K562 (cell line): ENCODE measurements around the gene MFAP2. TPM values are rescaled to one million over a fixed set of nuclear protein-coding genes. Genes with fewer than 3 reads are reported as not detected.

Experiments used
- CEBPB ChIP-seq: fragments of 450-650 bp; IDR thresholded peaks from 2 replicates; pipeline ENCODE4 v1.6.1; 2016; ENCODE audit warnings: missing genetic modification characterization, missing compliant biosample characterization
- EGR1 ChIP-seq: fragments of 450-650 bp; conservative IDR thresholded peaks from 2 replicates; pipeline ENCODE4 v1.6.1; 2017; ENCODE audit warnings: mild to moderate bottlenecking
- EP300 ChIP-seq: IDR thresholded peaks from 2 replicates; pipeline ENCODE4 v1.6.1; 2012; ENCODE audit warnings: low read length, improper control_type of control experiment
- FIP1L1 ChIP-seq: fragments of 200-400 bp; formaldehyde crosslinking; IDR thresholded peaks from 2 replicates; pipeline ENCODE4 v1.6.1; 2018; ENCODE audit warnings: mild to moderate bottlenecking, low read depth, low read length; ENCODE audit not compliant: poor library complexity, severe bottlenecking
- FOXA3 ChIP-seq, 2 experiments: fragments of 450-650 bp in 1 of 2; sonication (generic) in 1 of 2; formaldehyde crosslinking; IDR thresholded peaks in 1 of 2; conservative IDR thresholded peaks in 1 of 2; 2 replicates each; pipeline versions ENCODE4 v1.4.0 to v1.8.0; 2020 to 2022; ENCODE audit warnings: mild to moderate bottlenecking in 2 of 2, missing genetic modification reagents in 1 of 2
- HDAC2 ChIP-seq: fragments of 450-650 bp; IDR thresholded peaks from 2 replicates; pipeline ENCODE4 v1.6.1; 2016; ENCODE audit warnings: mild to moderate bottlenecking
- KLF1 ChIP-seq: fragments of 450-650 bp; IDR thresholded peaks from 2 replicates; pipeline ENCODE4 v1.6.1; 2016; ENCODE audit warnings: missing genetic modification characterization, missing compliant biosample characterization
- RB1 ChIP-seq: fragments of 450-650 bp; IDR thresholded peaks from 2 replicates; pipeline ENCODE4 v1.6.1; 2017; ENCODE audit warnings: low read depth, mild to moderate bottlenecking
- RBFOX2 ChIP-seq: fragments of 200-400 bp; formaldehyde crosslinking; IDR thresholded peaks from 2 replicates; pipeline ENCODE4 v1.6.1; 2017; ENCODE audit warnings: low read depth, mild to moderate bottlenecking, low read length, moderate library complexity
- RBM25 ChIP-seq: fragments of 200-400 bp; formaldehyde crosslinking; IDR thresholded peaks from 2 replicates; pipeline ENCODE4 v1.6.1; 2018; ENCODE audit warnings: low read length, low read depth, moderate library complexity; ENCODE audit not compliant: severe bottlenecking
- ZNF184 ChIP-seq: sonication (generic); formaldehyde crosslinking; IDR thresholded peaks from 2 replicates; pipeline ENCODE4 v1.5.0; 2020; ENCODE audit warnings: missing genetic modification reagents
- ZNF384 ChIP-seq: IDR thresholded peaks from 2 replicates; pipeline ENCODE4 v1.6.1; 2012; ENCODE audit warnings: low read depth, low read length, improper control_type of control experiment
- ZNF41 ChIP-seq: fragments of 250-450 bp; sonication (Bioruptor Pico); conservative IDR thresholded peaks from 2 replicates; pipeline ENCODE4 v1.4.0; 2020; ENCODE audit warnings: mild to moderate bottlenecking
- polyA plus RNA-seq, 8 experiments: library from polyadenylated mRNA; depleted of rRNA in 4 of 8; stranded (reverse) in 5 of 8; unstranded in 3 of 8; fragments of >200 nt; fragmentation: Nextera tagmentation in 2 of 8; fragmentation: Illumina TruSeq in 1 of 8; extraction: Ambion mirVana in 2 of 8; extraction: Trizol in 1 of 8; gene quantifications; 2 replicates each; pipeline versions ENCODE4 v1.2.1 to v1.2.3, GENCODE V29; 2011 to 2014; ENCODE audit warnings: inconsistent platforms in 1 of 8, missing spikeins in 1 of 8
- total RNA-seq, 7 experiments: library from RNA; depleted of rRNA in 6 of 7; stranded (reverse); fragments of >200 nt in 6 of 7; fragmentation: Illumina TruSeq in 2 of 7; extraction: Trizol in 2 of 7; gene quantifications; 2 replicates each; pipeline versions ENCODE4 v1.2.1 to v1.2.3, GENCODE V29; 2011 to 2021; ENCODE audit warnings: low replicate concordance in 1 of 7
- TF ChIP-seq, protein P1 (sequence below): fragments of 450-650 bp; IDR thresholded peaks from 2 replicates; pipeline ENCODE4 v1.6.1; 2014; ENCODE audit warnings: low read depth, mild to moderate bottlenecking, moderate library complexity, borderline replicate concordance
- TF ChIP-seq, protein P2 (sequence below), 2 experiments: IDR thresholded peaks; 2 replicates each; pipeline ENCODE4 v1.6.1; 2011; ENCODE audit warnings: borderline replicate concordance in 1 of 2, control low read depth in 1 of 2, low read depth in 1 of 2, low read length in 1 of 2, mild to moderate bottlenecking in 1 of 2, mixed read lengths in 1 of 2, moderate library complexity in 1 of 2; ENCODE audit not compliant: insufficient read depth in 1 of 2, insufficient read length in 1 of 2, poor library complexity in 1 of 2, severe bottlenecking in 1 of 2; ENCODE audit errors: extremely low read depth in 1 of 2
- TF ChIP-seq, protein P3 (sequence below): sonication (generic); formaldehyde crosslinking; IDR thresholded peaks from 2 replicates; pipeline ENCODE4 v1.5.0; 2020; ENCODE audit warnings: missing genetic modification reagents
- TF ChIP-seq, protein P4 (sequence below): sonication (generic); formaldehyde crosslinking; IDR thresholded peaks from 2 replicates; pipeline ENCODE4 v1.8.0; 2022; ENCODE audit warnings: mild to moderate bottlenecking, missing genetic modification reagents
- TF ChIP-seq, protein P5 (sequence below): IDR thresholded peaks from 2 replicates; pipeline ENCODE4 v1.6.1; 2011; ENCODE audit not compliant: insufficient read length; ENCODE audit errors: extremely low read depth

Gene MFAP2
- total and polyA plus RNA-seq, 9 of the 15 experiments (the other 6 are each of a cell fraction or from before 2014, with no cell fraction given) = not detected

DNA sequence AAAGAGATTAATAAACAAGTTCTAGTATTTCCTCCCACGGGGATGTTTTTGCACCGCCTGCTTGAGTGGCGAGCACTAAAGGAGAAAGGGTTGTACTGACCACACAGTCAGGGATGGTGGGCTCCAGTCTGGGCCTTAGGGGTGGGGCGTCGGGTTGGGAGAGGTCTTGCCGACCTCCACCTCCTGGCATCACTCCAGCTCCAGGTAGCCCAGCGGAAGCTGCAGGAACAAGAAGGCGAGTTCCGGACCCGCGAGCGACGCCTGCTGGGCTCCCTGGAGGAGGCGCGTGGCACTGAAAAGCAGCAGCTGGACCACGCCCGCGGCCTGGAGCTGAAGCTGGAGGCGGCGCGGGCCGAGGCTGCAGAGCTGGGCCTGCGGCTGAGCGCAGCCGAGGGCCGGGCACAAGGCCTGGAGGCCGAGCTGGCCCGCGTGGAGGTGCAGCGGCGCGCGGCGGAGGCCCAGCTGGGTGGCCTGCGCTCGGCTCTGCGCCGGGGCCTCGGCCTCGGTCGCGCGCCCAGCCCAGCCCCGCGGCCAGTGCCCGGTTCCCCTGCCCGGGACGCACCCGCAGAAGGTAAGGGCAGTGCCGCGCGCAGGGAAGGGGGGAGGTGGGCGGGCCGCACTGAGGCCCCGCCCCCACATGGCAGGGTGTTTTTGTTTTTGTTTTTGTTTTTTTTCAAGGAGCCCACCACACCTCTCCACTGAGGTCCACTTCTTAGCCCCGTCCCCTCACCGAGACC, 19.7 kb downstream of the MFAP2 start (continued):
- TF ChIP-seq EP300 (no peak), ZNF384 (0 out of 2 replicates have a peak, but pooled peaks have one; percentile 29), RBFOX2 (0 out of 2 replicates have a peak, but pooled peaks have one; percentile 19), HDAC2 (0 out of 2 replicates have a peak, but pooled peaks have one; percentile 12), FOXA3 (CRISPR knock-in tag; conservative IDR thresholded peaks at IDR 0.05 in 1 of 2, IDR thresholded peaks at IDR 0.05 in 1 of 2) (no peak), FIP1L1 (peak; percentile 45), ZNF41 (CRISPR knock-in tag) (no peak), RB1 (peak; percentile 58; the same call in 1 of the 2 replicates), RBM25 (peak; percentile 5), KLF1 (tag) (peak; percentile 80), CEBPB (tag) (no peak), ZNF184 (CRISPR knock-in tag) (no peak), EGR1 (no peak)
- TF ChIP-seq, protein P1, sequence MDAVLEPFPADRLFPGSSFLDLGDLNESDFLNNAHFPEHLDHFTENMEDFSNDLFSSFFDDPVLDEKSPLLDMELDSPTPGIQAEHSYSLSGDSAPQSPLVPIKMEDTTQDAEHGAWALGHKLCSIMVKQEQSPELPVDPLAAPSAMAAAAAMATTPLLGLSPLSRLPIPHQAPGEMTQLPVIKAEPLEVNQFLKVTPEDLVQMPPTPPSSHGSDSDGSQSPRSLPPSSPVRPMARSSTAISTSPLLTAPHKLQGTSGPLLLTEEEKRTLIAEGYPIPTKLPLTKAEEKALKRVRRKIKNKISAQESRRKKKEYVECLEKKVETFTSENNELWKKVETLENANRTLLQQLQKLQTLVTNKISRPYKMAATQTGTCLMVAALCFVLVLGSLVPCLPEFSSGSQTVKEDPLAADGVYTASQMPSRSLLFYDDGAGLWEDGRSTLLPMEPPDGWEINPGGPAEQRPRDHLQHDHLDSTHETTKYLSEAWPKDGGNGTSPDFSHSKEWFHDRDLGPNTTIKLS = peak; percentile 45; the same call in 1 of the 2 replicates
- TF ChIP-seq, protein P2, sequence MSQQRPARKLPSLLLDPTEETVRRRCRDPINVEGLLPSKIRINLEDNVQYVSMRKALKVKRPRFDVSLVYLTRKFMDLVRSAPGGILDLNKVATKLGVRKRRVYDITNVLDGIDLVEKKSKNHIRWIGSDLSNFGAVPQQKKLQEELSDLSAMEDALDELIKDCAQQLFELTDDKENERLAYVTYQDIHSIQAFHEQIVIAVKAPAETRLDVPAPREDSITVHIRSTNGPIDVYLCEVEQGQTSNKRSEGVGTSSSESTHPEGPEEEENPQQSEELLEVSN (IDR thresholded peaks at IDR 0.05; ENCODE audit: borderline replicate concordance in 1 of 2, extremely low read depth in 1 of 2, insufficient read depth in 1 of 2, insufficient read length in 1 of 2, low read depth in 1 of 2, low read length in 1 of 2, poor library complexity in 1 of 2, severe bottlenecking in 1 of 2) = peak; percentile 21 to 78
- TF ChIP-seq, protein P3, sequence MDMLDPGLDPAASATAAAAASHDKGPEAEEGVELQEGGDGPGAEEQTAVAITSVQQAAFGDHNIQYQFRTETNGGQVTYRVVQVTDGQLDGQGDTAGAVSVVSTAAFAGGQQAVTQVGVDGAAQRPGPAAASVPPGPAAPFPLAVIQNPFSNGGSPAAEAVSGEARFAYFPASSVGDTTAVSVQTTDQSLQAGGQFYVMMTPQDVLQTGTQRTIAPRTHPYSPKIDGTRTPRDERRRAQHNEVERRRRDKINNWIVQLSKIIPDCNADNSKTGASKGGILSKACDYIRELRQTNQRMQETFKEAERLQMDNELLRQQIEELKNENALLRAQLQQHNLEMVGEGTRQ (CRISPR knock-in tag) = no peak; the same call in 1 of the 2 replicates
- TF ChIP-seq, protein P4, sequence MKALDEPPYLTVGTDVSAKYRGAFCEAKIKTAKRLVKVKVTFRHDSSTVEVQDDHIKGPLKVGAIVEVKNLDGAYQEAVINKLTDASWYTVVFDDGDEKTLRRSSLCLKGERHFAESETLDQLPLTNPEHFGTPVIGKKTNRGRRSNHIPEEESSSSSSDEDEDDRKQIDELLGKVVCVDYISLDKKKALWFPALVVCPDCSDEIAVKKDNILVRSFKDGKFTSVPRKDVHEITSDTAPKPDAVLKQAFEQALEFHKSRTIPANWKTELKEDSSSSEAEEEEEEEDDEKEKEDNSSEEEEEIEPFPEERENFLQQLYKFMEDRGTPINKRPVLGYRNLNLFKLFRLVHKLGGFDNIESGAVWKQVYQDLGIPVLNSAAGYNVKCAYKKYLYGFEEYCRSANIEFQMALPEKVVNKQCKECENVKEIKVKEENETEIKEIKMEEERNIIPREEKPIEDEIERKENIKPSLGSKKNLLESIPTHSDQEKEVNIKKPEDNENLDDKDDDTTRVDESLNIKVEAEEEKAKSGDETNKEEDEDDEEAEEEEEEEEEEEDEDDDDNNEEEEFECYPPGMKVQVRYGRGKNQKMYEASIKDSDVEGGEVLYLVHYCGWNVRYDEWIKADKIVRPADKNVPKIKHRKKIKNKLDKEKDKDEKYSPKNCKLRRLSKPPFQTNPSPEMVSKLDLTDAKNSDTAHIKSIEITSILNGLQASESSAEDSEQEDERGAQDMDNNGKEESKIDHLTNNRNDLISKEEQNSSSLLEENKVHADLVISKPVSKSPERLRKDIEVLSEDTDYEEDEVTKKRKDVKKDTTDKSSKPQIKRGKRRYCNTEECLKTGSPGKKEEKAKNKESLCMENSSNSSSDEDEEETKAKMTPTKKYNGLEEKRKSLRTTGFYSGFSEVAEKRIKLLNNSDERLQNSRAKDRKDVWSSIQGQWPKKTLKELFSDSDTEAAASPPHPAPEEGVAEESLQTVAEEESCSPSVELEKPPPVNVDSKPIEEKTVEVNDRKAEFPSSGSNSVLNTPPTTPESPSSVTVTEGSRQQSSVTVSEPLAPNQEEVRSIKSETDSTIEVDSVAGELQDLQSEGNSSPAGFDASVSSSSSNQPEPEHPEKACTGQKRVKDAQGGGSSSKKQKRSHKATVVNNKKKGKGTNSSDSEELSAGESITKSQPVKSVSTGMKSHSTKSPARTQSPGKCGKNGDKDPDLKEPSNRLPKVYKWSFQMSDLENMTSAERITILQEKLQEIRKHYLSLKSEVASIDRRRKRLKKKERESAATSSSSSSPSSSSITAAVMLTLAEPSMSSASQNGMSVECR (CRISPR knock-in tag) = 0 out of 2 replicates have a peak, but pooled peaks have one; percentile 36
- TF ChIP-seq, protein P5, sequence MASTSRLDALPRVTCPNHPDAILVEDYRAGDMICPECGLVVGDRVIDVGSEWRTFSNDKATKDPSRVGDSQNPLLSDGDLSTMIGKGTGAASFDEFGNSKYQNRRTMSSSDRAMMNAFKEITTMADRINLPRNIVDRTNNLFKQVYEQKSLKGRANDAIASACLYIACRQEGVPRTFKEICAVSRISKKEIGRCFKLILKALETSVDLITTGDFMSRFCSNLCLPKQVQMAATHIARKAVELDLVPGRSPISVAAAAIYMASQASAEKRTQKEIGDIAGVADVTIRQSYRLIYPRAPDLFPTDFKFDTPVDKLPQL = no peak
